WTC11 (cell line): Measurements from ENCODE around the gene IL17F. TPM values are rescaled to one million over a fixed set of nuclear protein-coding genes. Genes with fewer than 3 reads are reported as not detected.

ENCODE experiments used
- ATAC-seq: fragments of 200-7000 bp; cut with Tn5 transposase; 2 replicates; pipeline ENCODE4 v1.10.0; 2021; ENCODE audit warnings: mild to moderate bottlenecking, moderate library complexity
- Bru-seq: library from RNA; stranded (reverse); fragments of 400-500 nt; gene quantifications from one replicate; lab custom pipeline; 2021; lab: Mats Ljungman, UMichigan
- CTCF ChIA-PET: fragments of 300-600 bp; sonication (Branson Sonifier 250); formaldehyde crosslinking; loops from one replicate; lab custom pipeline; 2021; ENCODE audit warnings: antibody characterized with exemption; lab: Charles Lee
- POLR2A ChIA-PET: fragments of 350-600 bp; sonication (Branson Sonifier 250); formaldehyde crosslinking; loops from one replicate; lab custom pipeline; 2021; ENCODE audit warnings: antibody characterized with exemption; lab: Charles Lee
- DNase-seq: peaks from one replicate; pipeline ENCODE4 v3.0.0; 2021; ENCODE audit warnings: low spot score
- H3K27ac Mint-ChIP-seq: 2 replicates; pipeline ENCODE4 v1.8.0; 2021; ENCODE audit warnings: mixed read lengths
- H3K27me3 Mint-ChIP-seq: 2 replicates; pipeline ENCODE4 v1.8.0; 2021; ENCODE audit warnings: low read depth, mild to moderate bottlenecking, moderate library complexity, mixed read lengths
- H3K36me3 Mint-ChIP-seq: 2 replicates; pipeline ENCODE4 v1.8.0; 2021; ENCODE audit warnings: mixed read lengths
- H3K4me1 Mint-ChIP-seq: 2 replicates; pipeline ENCODE4 v1.8.0; 2022; ENCODE audit warnings: mixed read lengths
- H3K4me3 Mint-ChIP-seq: 2 replicates; pipeline ENCODE4 v1.8.0; 2021; ENCODE audit warnings: mild to moderate bottlenecking, moderate library complexity, mixed read lengths
- H3K9me3 Mint-ChIP-seq: 2 replicates; pipeline ENCODE4 v1.8.0; 2021; ENCODE audit warnings: mixed read lengths
- CREB1 ChIP-seq: sonication (generic); formaldehyde crosslinking; IDR thresholded peaks from 2 replicates; pipeline ENCODE4 v1.8.0; 2023; ENCODE audit warnings: mild to moderate bottlenecking, missing genetic modification reagents
- NR1H2 ChIP-seq: sonication (generic); formaldehyde crosslinking; IDR thresholded peaks from 2 replicates; pipeline ENCODE4 v1.9.0; 2021; ENCODE audit warnings: mild to moderate bottlenecking, moderate library complexity, missing genetic modification reagents
- NR3C1 ChIP-seq: sonication (generic); formaldehyde crosslinking; conservative IDR thresholded peaks from 2 replicates; pipeline ENCODE4 v1.8.1; 2023; ENCODE audit warnings: low read depth, mild to moderate bottlenecking, missing genetic modification reagents
- PRRX2 ChIP-seq: fragments of 250-450 bp; sonication (Bioruptor Pico); IDR thresholded peaks from 2 replicates; pipeline ENCODE4 v1.8.0; 2021; ENCODE audit warnings: mild to moderate bottlenecking
- TEAD1 ChIP-seq: sonication (generic); formaldehyde crosslinking; IDR thresholded peaks from 2 replicates; pipeline ENCODE4 v1.8.0; 2022; ENCODE audit warnings: mild to moderate bottlenecking, missing genetic modification reagents
- ZBTB21 ChIP-seq: sonication (generic); formaldehyde crosslinking; IDR thresholded peaks from 2 replicates; pipeline ENCODE4 v1.8.1; 2023; ENCODE audit warnings: mild to moderate bottlenecking, missing genetic modification reagents, borderline replicate concordance
- ZNF138 ChIP-seq: sonication (generic); formaldehyde crosslinking; conservative IDR thresholded peaks from 2 replicates; pipeline ENCODE4 v1.8.1; 2022; ENCODE audit warnings: mild to moderate bottlenecking, moderate library complexity, missing genetic modification reagents
- ZNF317 ChIP-seq: sonication (generic); formaldehyde crosslinking; IDR thresholded peaks from 2 replicates; pipeline ENCODE4 v1.8.1; 2023; ENCODE audit warnings: low read depth, mild to moderate bottlenecking, moderate library complexity, missing genetic modification reagents, borderline replicate concordance
- ZNF396 ChIP-seq: fragments of 250-450 bp; sonication (Bioruptor Pico); IDR thresholded peaks from 2 replicates; pipeline ENCODE4 v1.8.0; 2021; ENCODE audit warnings: mild to moderate bottlenecking, moderate library complexity, borderline replicate concordance
- long read RNA-seq, 3 experiments: library from RNA in 1 of 3; library from capped mRNA in 1 of 3; library from polyadenylated mRNA in 1 of 3; unstranded in 2 of 3; stranded (forward) in 1 of 3; transcript quantifications; one replicate each; pipeline ENCODE4 v2.0.0, GENCODE V29; 2021
- total RNA-seq: library from RNA; stranded (reverse); gene quantifications from 3 replicates; pipeline ENCODE4 v1.2.3, GENCODE V29; 2021
- TF ChIP-seq, protein P1 (sequence below): sonication (generic); formaldehyde crosslinking; IDR thresholded peaks from 2 replicates; pipeline ENCODE4 v1.8.1; 2022; ENCODE audit warnings: mild to moderate bottlenecking, missing genetic modification reagents, moderate library complexity, borderline replicate concordance
- TF ChIP-seq, protein P2 (sequence below): sonication (generic); formaldehyde crosslinking; IDR thresholded peaks from 2 replicates; pipeline ENCODE4 v1.8.1; 2023; ENCODE audit warnings: mild to moderate bottlenecking, missing genetic modification reagents, borderline replicate concordance
- TF ChIP-seq, protein P3 (sequence below): sonication (generic); formaldehyde crosslinking; IDR thresholded peaks from 2 replicates; pipeline ENCODE4 v1.8.1; 2023; ENCODE audit warnings: mild to moderate bottlenecking, moderate library complexity, missing genetic modification reagents
- TF ChIP-seq, protein P4 (sequence below): sonication (generic); formaldehyde crosslinking; IDR thresholded peaks from 2 replicates; pipeline ENCODE4 v1.8.0; 2022; ENCODE audit warnings: mild to moderate bottlenecking, missing genetic modification reagents
- TF ChIP-seq, protein P5 (sequence below): sonication (generic); formaldehyde crosslinking; IDR thresholded peaks from 2 replicates; pipeline ENCODE4 v1.8.0; 2023; ENCODE audit warnings: mild to moderate bottlenecking, missing genetic modification reagents
- TF ChIP-seq, protein P6 (sequence below): sonication (generic); formaldehyde crosslinking; IDR thresholded peaks from 2 replicates; pipeline ENCODE4 v1.8.1; 2023; ENCODE audit warnings: mild to moderate bottlenecking, missing genetic modification reagents, moderate library complexity
- TF ChIP-seq, protein P7 (sequence below): sonication (generic); formaldehyde crosslinking; conservative IDR thresholded peaks from 2 replicates; pipeline ENCODE4 v1.8.1; 2023; ENCODE audit warnings: mild to moderate bottlenecking, low read depth, missing genetic modification reagents, moderate library complexity
- TF ChIP-seq, protein P8 (sequence below): sonication (generic); formaldehyde crosslinking; IDR thresholded peaks from 2 replicates; pipeline ENCODE4 v1.8.0; 2022; ENCODE audit warnings: missing genetic modification reagents
- TF ChIP-seq, protein P9 (sequence below): fragments of 250-450 bp; sonication (Bioruptor Pico); IDR thresholded peaks from 2 replicates; pipeline ENCODE4 v1.9.0; 2021; ENCODE audit warnings: mild to moderate bottlenecking

The IL17F gene
- total RNA-seq (not detected in 3 replicates), Bru-seq, nascent RNA (not detected)
- long read RNA-seq, experiment 1: 0 reads
- long read RNA-seq, experiment 2: 0 reads
- long read RNA-seq, experiment 3: 0 reads

DNA sequence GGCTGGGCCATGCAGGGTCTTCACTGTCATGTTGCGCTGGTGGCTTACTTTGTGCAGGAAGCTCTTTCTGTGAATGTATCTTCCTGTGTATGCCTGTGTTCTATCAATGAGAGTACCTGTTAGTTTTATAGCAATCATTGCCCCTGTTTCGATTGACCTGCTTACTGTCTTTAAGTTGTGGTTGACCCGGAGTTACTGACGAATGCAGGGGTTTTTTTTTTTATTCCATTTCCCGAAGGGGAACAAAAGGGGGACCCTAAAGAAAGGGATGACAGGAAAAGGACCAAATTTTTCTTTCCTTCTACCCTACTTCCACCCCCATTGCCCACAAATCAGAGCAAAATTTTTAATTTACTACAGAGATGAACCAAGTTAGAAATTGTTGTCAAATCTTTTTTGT lies at the start of gene IL17F:
Gene IL17F, minus strand, starts transcription at position 101 of the 400 bp plus-strand sequence. Its CDS starts 71 bp downstream, at position 30.
- no peaks in the 10 kb centered on the region; the same call in 1 of the 2 replicates for H3K27me3 Mint-ChIP-seq
- ATAC-seq: no peak
- ChIA-PET CTCF (interaction anchor here (1.9 kb wide), 1 partner anchor 10 kb away, joined by 4 read pairs; no protein-coding TSS in a partner anchor), POLR2A (interaction anchor here (0.9 kb wide), 1 partner anchor 10 kb away, joined by 3 read pairs; no protein-coding TSS in a partner anchor)
- H3K4me1 Mint-ChIP-seq: no peaks in the 10 kb centered on the region
- no peak within 1 kb of the TSS for H3K27ac Mint-ChIP-seq
- no peak for TF ChIP-seq PRRX2 (CRISPR knock-in tag)
- TF ChIP-seq, protein P1, sequence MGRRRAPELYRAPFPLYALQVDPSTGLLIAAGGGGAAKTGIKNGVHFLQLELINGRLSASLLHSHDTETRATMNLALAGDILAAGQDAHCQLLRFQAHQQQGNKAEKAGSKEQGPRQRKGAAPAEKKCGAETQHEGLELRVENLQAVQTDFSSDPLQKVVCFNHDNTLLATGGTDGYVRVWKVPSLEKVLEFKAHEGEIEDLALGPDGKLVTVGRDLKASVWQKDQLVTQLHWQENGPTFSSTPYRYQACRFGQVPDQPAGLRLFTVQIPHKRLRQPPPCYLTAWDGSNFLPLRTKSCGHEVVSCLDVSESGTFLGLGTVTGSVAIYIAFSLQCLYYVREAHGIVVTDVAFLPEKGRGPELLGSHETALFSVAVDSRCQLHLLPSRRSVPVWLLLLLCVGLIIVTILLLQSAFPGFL (CRISPR knock-in tag): no peak
- no peak for TF ChIP-seq NR1H2
- no peak for TF ChIP-seq NR3C1 (CRISPR knock-in tag)
- TF ChIP-seq CREB1: no peak
- no peak for TF ChIP-seq ZNF317
- no peak for TF ChIP-seq ZNF396 (CRISPR knock-in tag)
- TF ChIP-seq, protein P2, sequence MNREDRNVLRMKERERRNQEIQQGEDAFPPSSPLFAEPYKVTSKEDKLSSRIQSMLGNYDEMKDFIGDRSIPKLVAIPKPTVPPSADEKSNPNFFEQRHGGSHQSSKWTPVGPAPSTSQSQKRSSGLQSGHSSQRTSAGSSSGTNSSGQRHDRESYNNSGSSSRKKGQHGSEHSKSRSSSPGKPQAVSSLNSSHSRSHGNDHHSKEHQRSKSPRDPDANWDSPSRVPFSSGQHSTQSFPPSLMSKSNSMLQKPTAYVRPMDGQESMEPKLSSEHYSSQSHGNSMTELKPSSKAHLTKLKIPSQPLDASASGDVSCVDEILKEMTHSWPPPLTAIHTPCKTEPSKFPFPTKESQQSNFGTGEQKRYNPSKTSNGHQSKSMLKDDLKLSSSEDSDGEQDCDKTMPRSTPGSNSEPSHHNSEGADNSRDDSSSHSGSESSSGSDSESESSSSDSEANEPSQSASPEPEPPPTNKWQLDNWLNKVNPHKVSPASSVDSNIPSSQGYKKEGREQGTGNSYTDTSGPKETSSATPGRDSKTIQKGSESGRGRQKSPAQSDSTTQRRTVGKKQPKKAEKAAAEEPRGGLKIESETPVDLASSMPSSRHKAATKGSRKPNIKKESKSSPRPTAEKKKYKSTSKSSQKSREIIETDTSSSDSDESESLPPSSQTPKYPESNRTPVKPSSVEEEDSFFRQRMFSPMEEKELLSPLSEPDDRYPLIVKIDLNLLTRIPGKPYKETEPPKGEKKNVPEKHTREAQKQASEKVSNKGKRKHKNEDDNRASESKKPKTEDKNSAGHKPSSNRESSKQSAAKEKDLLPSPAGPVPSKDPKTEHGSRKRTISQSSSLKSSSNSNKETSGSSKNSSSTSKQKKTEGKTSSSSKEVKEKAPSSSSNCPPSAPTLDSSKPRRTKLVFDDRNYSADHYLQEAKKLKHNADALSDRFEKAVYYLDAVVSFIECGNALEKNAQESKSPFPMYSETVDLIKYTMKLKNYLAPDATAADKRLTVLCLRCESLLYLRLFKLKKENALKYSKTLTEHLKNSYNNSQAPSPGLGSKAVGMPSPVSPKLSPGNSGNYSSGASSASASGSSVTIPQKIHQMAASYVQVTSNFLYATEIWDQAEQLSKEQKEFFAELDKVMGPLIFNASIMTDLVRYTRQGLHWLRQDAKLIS (CRISPR knock-in tag): no peak
- TF ChIP-seq, protein P3, sequence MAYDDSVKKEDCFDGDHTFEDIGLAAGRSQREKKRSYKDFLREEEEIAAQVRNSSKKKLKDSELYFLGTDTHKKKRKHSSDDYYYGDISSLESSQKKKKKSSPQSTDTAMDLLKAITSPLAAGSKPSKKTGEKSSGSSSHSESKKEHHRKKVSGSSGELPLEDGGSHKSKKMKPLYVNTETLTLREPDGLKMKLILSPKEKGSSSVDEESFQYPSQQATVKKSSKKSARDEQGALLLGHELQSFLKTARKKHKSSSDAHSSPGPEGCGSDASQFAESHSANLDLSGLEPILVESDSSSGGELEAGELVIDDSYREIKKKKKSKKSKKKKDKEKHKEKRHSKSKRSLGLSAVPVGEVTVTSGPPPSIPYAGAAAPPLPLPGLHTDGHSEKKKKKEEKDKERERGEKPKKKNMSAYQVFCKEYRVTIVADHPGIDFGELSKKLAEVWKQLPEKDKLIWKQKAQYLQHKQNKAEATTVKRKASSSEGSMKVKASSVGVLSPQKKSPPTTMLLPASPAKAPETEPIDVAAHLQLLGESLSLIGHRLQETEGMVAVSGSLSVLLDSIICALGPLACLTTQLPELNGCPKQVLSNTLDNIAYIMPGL: no peak
- TF ChIP-seq TEAD1 (CRISPR knock-in tag): no peak
- TF ChIP-seq, protein P4, sequence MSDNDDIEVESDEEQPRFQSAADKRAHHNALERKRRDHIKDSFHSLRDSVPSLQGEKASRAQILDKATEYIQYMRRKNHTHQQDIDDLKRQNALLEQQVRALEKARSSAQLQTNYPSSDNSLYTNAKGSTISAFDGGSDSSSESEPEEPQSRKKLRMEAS (CRISPR knock-in tag): no peak
- no peak for TF ChIP-seq ZBTB21 (CRISPR knock-in tag)
- TF ChIP-seq, protein P5, sequence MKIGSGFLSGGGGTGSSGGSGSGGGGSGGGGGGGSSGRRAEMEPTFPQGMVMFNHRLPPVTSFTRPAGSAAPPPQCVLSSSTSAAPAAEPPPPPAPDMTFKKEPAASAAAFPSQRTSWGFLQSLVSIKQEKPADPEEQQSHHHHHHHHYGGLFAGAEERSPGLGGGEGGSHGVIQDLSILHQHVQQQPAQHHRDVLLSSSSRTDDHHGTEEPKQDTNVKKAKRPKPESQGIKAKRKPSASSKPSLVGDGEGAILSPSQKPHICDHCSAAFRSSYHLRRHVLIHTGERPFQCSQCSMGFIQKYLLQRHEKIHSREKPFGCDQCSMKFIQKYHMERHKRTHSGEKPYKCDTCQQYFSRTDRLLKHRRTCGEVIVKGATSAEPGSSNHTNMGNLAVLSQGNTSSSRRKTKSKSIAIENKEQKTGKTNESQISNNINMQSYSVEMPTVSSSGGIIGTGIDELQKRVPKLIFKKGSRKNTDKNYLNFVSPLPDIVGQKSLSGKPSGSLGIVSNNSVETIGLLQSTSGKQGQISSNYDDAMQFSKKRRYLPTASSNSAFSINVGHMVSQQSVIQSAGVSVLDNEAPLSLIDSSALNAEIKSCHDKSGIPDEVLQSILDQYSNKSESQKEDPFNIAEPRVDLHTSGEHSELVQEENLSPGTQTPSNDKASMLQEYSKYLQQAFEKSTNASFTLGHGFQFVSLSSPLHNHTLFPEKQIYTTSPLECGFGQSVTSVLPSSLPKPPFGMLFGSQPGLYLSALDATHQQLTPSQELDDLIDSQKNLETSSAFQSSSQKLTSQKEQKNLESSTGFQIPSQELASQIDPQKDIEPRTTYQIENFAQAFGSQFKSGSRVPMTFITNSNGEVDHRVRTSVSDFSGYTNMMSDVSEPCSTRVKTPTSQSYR: no peak
- TF ChIP-seq ZNF138 (CRISPR knock-in tag): no peak
- TF ChIP-seq, protein P6, sequence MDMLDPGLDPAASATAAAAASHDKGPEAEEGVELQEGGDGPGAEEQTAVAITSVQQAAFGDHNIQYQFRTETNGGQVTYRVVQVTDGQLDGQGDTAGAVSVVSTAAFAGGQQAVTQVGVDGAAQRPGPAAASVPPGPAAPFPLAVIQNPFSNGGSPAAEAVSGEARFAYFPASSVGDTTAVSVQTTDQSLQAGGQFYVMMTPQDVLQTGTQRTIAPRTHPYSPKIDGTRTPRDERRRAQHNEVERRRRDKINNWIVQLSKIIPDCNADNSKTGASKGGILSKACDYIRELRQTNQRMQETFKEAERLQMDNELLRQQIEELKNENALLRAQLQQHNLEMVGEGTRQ (CRISPR knock-in tag): no peak
- TF ChIP-seq, protein P7, sequence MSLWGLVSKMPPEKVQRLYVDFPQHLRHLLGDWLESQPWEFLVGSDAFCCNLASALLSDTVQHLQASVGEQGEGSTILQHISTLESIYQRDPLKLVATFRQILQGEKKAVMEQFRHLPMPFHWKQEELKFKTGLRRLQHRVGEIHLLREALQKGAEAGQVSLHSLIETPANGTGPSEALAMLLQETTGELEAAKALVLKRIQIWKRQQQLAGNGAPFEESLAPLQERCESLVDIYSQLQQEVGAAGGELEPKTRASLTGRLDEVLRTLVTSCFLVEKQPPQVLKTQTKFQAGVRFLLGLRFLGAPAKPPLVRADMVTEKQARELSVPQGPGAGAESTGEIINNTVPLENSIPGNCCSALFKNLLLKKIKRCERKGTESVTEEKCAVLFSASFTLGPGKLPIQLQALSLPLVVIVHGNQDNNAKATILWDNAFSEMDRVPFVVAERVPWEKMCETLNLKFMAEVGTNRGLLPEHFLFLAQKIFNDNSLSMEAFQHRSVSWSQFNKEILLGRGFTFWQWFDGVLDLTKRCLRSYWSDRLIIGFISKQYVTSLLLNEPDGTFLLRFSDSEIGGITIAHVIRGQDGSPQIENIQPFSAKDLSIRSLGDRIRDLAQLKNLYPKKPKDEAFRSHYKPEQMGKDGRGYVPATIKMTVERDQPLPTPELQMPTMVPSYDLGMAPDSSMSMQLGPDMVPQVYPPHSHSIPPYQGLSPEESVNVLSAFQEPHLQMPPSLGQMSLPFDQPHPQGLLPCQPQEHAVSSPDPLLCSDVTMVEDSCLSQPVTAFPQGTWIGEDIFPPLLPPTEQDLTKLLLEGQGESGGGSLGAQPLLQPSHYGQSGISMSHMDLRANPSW (CRISPR knock-in tag): no peak
- TF ChIP-seq, protein P8, sequence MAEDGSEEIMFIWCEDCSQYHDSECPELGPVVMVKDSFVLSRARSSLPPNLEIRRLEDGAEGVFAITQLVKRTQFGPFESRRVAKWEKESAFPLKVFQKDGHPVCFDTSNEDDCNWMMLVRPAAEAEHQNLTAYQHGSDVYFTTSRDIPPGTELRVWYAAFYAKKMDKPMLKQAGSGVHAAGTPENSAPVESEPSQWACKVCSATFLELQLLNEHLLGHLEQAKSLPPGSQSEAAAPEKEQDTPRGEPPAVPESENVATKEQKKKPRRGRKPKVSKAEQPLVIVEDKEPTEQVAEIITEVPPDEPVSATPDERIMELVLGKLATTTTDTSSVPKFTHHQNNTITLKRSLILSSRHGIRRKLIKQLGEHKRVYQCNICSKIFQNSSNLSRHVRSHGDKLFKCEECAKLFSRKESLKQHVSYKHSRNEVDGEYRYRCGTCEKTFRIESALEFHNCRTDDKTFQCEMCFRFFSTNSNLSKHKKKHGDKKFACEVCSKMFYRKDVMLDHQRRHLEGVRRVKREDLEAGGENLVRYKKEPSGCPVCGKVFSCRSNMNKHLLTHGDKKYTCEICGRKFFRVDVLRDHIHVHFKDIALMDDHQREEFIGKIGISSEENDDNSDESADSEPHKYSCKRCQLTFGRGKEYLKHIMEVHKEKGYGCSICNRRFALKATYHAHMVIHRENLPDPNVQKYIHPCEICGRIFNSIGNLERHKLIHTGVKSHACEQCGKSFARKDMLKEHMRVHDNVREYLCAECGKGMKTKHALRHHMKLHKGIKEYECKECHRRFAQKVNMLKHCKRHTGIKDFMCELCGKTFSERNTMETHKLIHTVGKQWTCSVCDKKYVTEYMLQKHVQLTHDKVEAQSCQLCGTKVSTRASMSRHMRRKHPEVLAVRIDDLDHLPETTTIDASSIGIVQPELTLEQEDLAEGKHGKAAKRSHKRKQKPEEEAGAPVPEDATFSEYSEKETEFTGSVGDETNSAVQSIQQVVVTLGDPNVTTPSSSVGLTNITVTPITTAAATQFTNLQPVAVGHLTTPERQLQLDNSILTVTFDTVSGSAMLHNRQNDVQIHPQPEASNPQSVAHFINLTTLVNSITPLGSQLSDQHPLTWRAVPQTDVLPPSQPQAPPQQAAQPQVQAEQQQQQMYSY: no peak
- TF ChIP-seq, protein P9, sequence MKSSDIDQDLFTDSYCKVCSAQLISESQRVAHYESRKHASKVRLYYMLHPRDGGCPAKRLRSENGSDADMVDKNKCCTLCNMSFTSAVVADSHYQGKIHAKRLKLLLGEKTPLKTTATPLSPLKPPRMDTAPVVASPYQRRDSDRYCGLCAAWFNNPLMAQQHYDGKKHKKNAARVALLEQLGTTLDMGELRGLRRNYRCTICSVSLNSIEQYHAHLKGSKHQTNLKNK (CRISPR knock-in tag): no peak
- H3K9me3 Mint-ChIP-seq: no peaks in the 10 kb centered on the region
- H3K36me3 Mint-ChIP-seq: no peaks in the 10 kb centered on the region
- no peak within 1 kb of the TSS for H3K4me3 Mint-ChIP-seq
- no peak for DNase-seq
